ENCODE results near the gene HES6.

HES6 gene

GRCh38 chr2:238252766-238253630 lies 13.2 kb upstream of the HES6 start:
- DNase-seq = no peak

- no peak for DNase-seq
Measured at GRCh38 chr2:238251986-238252385, 12.1 kb upstream of the HES6 start.

GRCh38 chr2:238251331-238251730 lies 11.5 kb upstream of the HES6 start:
- DNase-seq = no peak

- no peak for DNase-seq
Measured at GRCh38 chr2:238250896-238251295, 11.1 kb upstream of the HES6 start.

GRCh38 chr2:238247841-238248453 lies 8.1 kb upstream of the HES6 start:
- no peak for DNase-seq

- DNase-seq = no peak
Measured at GRCh38 chr2:238247002-238247822, 7.4 kb upstream of the HES6 start.

GRCh38 chr2:238244151-238244550 lies 4.3 kb upstream of the HES6 start:
- no peak for DNase-seq

- no peak for DNase-seq
Measured at GRCh38 chr2:238243496-238244076, 3.7 kb upstream of the HES6 start.

- no peak for DNase-seq
Measured at GRCh38 chr2:238242731-238243495, 3.1 kb upstream of the HES6 start.

GRCh38 chr2:238241970-238242369 lies 2.1 kb upstream of the HES6 start:
- DNase-seq = no peak

- no peak for DNase-seq
Measured at GRCh38 chr2:238240757-238241711, 1.2 kb upstream of the HES6 start.

GRCh38 chr2:238239543-238239862 lies 335 bp downstream of the HES6 start:
- no peak for DNase-seq

- DNase-seq = no peak
Measured at GRCh38 chr2:238238766-238239542, 884 bp downstream of the HES6 start.

GRCh38 chr2:238238311-238238765 lies 1.5 kb downstream of the HES6 start:
- DNase-seq = no peak

- DNase-seq = no peak
Measured at GRCh38 chr2:238237431-238238135, 2.3 kb downstream of the HES6 start.

GRCh38 chr2:238236571-238236970 lies 3.3 kb downstream of the HES6 start:
- DNase-seq = no peak

GRCh38 chr2:238235856-238236255 lies 4.0 kb downstream of the HES6 start:
- no peak for DNase-seq

GRCh38 chr2:238235331-238235732 lies 4.5 kb downstream of the HES6 start:
- DNase-seq = no peak

GRCh38 chr2:238233625-238234024 lies 6.2 kb downstream of the HES6 start:
- no peak for DNase-seq

GRCh38 chr2:238231809-238232208 lies 8.0 kb downstream of the HES6 start:
- no peak for DNase-seq

Measured in midbrain (tissue), 1 donor.